Esophagus squamous epithelium (tissue), 5 donors: ENCODE data around the gene SPDYE4. TPM values are rescaled to one million over a fixed set of nuclear protein-coding genes. Genes with fewer than 3 reads are reported as not detected.

Source experiments
- DNase-seq: peaks from one replicate; lab custom pipeline; 2025; lab: John Stamatoyannopoulos, UW
- H3K27ac ChIP-seq, 4 donors: fragments of 200-600 bp; sonication (generic); one replicate each; pipeline ENCODE4 v1.5.1; 2016 to 2019; ENCODE audit warnings: mild to moderate bottlenecking in 1 of 4
- H3K27me3 ChIP-seq, 4 donors: fragments of 200-600 bp; sonication (generic); 1 replicate in 3 of 4; 2 replicates in 1 of 4; pipeline versions ENCODE4 v1.5.1 to v1.6.0; 2017 to 2021; ENCODE audit warnings: antibody characterized with exemption in 1 of 4
- H3K36me3 ChIP-seq, 3 donors: fragments of 200-600 bp; sonication (generic); one replicate each; pipeline ENCODE4 v1.5.1; 2016 to 2019
- H3K4me1 ChIP-seq, 3 donors: fragments of 200-600 bp; sonication (generic); one replicate each; pipeline ENCODE4 v1.5.1; 2017 to 2019
- H3K4me3 ChIP-seq, 4 donors: fragments of 200-600 bp; sonication (generic); 1 replicate in 3 of 4; 2 replicates in 1 of 4; pipeline ENCODE4 v1.5.1; 2016 to 2019; ENCODE audit warnings: mild to moderate bottlenecking in 2 of 4, moderate library complexity in 1 of 4
- H3K9me3 ChIP-seq, 3 donors: fragments of 200-600 bp; sonication (generic); one replicate each; pipeline ENCODE4 v1.5.1; 2016 to 2019
- CTCF ChIP-seq, 6 experiments: fragments of 450-650 bp in 4 of 6; fragments of 200-600 bp in 2 of 6; sonication (generic) in 2 of 6; IDR thresholded peaks; one replicate each; pipeline ENCODE4 v1.5.1; 2016 to 2019; ENCODE audit warnings: antibody characterized with exemption in 6 of 6, mild to moderate bottlenecking in 4 of 6, moderate library complexity in 4 of 6
- POLR2A ChIP-seq, 4 donors: fragments of 450-650 bp; IDR thresholded peaks; one replicate each; pipeline ENCODE4 v1.6.1; 2017; ENCODE audit warnings: antibody characterized with exemption in 4 of 4, mild to moderate bottlenecking in 4 of 4, moderate library complexity in 3 of 4
- WGBS, 2 donors: methylation state at CpG; one replicate each; pipeline ENCODE4 v1.1.5; 2018; 5-methylcytosine and 5-hydroxymethylcytosine counted together
- intact Hi-C: fragments of 100-400 bp; cut with DNase I; formaldehyde crosslinking; loops from one replicate; pipeline ENCODE4 v1.15.0; 2022
- total RNA-seq, 4 donors: library from RNA; depleted of rRNA; stranded (reverse); fragments of >200 nt; gene quantifications; one replicate each; pipeline ENCODE4 v1.1.0, GENCODE V29; 2016
- donor health status: DM: yes; HTN: yes; CAD: no.

Gene SPDYE4
- total RNA-seq, 4 donors from 2014 or later: not detected

- H3K4me1 ChIP-seq: no peaks in the 10 kb centered on the region
- peaks cover 0 to 5% (median 0%) of the 10 kb centered on the region in 4 donors for H3K27me3 ChIP-seq
- TF ChIP-seq POLR2A (IDR thresholded peaks at IDR 0.05) (no peak), CTCF (IDR thresholded peaks at IDR 0.05) (no peak)
- H3K9me3 ChIP-seq: no peaks in the 10 kb centered on the region
- H3K27ac ChIP-seq: no peak overlapping the region
- H3K36me3 ChIP-seq: no peaks in the 10 kb centered on the region
- H3K4me3 ChIP-seq: no peak overlapping the region
- DNase-seq: no peak
- 84 to 86% methylated on average over 6 to 8 of the region's 8 CpGs for WGBS, 2 donors
- intact Hi-C loops: no loop called here
Observed at GRCh38 chr17:8762012-8762411, 3.7 kb upstream of the SPDYE4 start.

- H3K4me3 ChIP-seq: no peak overlapping the region
- no peak overlapping the region for H3K27ac ChIP-seq
- peaks cover 0 to 5% (median 0%) of the 10 kb centered on the region in 4 donors for H3K27me3 ChIP-seq
- intact Hi-C loops: no loop called here
- no peaks in the 10 kb centered on the region for H3K9me3 ChIP-seq
- TF ChIP-seq POLR2A (IDR thresholded peaks at IDR 0.05): no peak
- no peak for TF ChIP-seq CTCF (IDR thresholded peaks at IDR 0.05)
- no peaks in the 10 kb centered on the region for H3K4me1 ChIP-seq
- H3K36me3 ChIP-seq: no peaks in the 10 kb centered on the region
- 79 to 80% methylated on average over 13 of the region's 13 CpGs for WGBS, 2 donors
- no peak for DNase-seq
Observed at GRCh38 chr17:8757189-8757588, 1.2 kb downstream of the SPDYE4 start.

- DNase-seq: no peak
Observed at GRCh38 chr17:8755590-8756255, 2.6 kb downstream of the SPDYE4 start.

GRCh38 chr17:8754890-8755289 lies 3.5 kb downstream of the SPDYE4 start:
- TF ChIP-seq CTCF (IDR thresholded peaks at IDR 0.05): no peak
- no peak for TF ChIP-seq POLR2A (IDR thresholded peaks at IDR 0.05)
- Histone ChIP-seq H3K4me3 (no peak overlapping the region), H3K36me3 (no peaks in the 10 kb centered on the region), H3K27me3 (peaks cover 0 to 5% (median 0%) of the 10 kb centered on the region in 4 donors), H3K9me3 (no peaks in the 10 kb centered on the region), H3K4me1 (no peaks in the 10 kb centered on the region), H3K27ac (no peak overlapping the region)
- intact Hi-C loops: no loop called here
- 59 to 66% methylated on average over 8 of the region's 8 CpGs for WGBS, 2 donors
- DNase-seq: no peak

More at GRCh38 chr17:8755590-8756255, 2.6 kb downstream of the SPDYE4 start:
- TF ChIP-seq POLR2A (IDR thresholded peaks at IDR 0.05) (no peak), CTCF (IDR thresholded peaks at IDR 0.05) (no peak)
- H3K9me3 ChIP-seq: no peaks in the 10 kb centered on the region
- H3K27me3 ChIP-seq: peaks cover 0 to 5% (median 0%) of the 10 kb centered on the region in 4 donors
- H3K4me3 ChIP-seq: no peak overlapping the region
- no peaks in the 10 kb centered on the region for H3K36me3 ChIP-seq
- no peak overlapping the region for H3K27ac ChIP-seq
- 83 to 88% methylated on average over 8 to 12 of the region's 12 CpGs for WGBS, 2 donors
- no peaks in the 10 kb centered on the region for H3K4me1 ChIP-seq
- intact Hi-C loops: no loop called here

- DNase-seq: no peak
Observed at GRCh38 chr17:8753976-8754440, 4.3 kb downstream of the SPDYE4 start.

More at GRCh38 chr17:8753976-8754440, 4.3 kb downstream of the SPDYE4 start:
- Histone ChIP-seq H3K4me1 (no peaks in the 10 kb centered on the region), H3K9me3 (no peaks in the 10 kb centered on the region), H3K27me3 (peaks cover 0 to 5% (median 0%) of the 10 kb centered on the region in 4 donors), H3K4me3 (no peak overlapping the region), H3K27ac (no peak overlapping the region), H3K36me3 (no peaks in the 10 kb centered on the region)
- WGBS, 2 donors: 15 to 23% methylated on average over 1 of the region's 1 CpG
- TF ChIP-seq POLR2A (IDR thresholded peaks at IDR 0.05): no peak
- peak in 4 of 6 experiments; percentile 10 to 42 (median 14) for TF ChIP-seq CTCF (IDR thresholded peaks at IDR 0.05)
- intact Hi-C loops: no loop called here
